BLaER1 treated with 17β-estradiol and CSF1 and Interleukin-3, amounts not matched to agents 10 nM and 100 nM (cell line): Measurements from ENCODE around the gene CDKAL1.

Experiments
- H3K27ac ChIP-seq, 11 experiments: shearing (Covaris generic); formaldehyde crosslinking; 2 replicates each; pipeline ENCODE4 v1.8.1; 2022
- H3K27me3 ChIP-seq, 11 experiments: shearing (Covaris generic); formaldehyde crosslinking; 2 replicates each; pipeline ENCODE4 v1.8.1; 2022
- H3K36me3 ChIP-seq, 11 experiments: shearing (Covaris generic); formaldehyde crosslinking; 2 replicates each; pipeline ENCODE4 v1.8.1; 2022
- H3K4me1 ChIP-seq, 10 experiments: shearing (Covaris generic); formaldehyde crosslinking; 2 replicates each; pipeline ENCODE4 v1.8.1; 2022
- H3K4me2 ChIP-seq, 11 experiments: shearing (Covaris generic); formaldehyde crosslinking; 2 replicates each; pipeline ENCODE4 v1.8.1; 2022
- H3K4me3 ChIP-seq, 10 experiments: shearing (Covaris generic); formaldehyde crosslinking; 2 replicates each; pipeline ENCODE4 v1.8.1; 2022
- H3K9ac ChIP-seq, 11 experiments: shearing (Covaris generic); formaldehyde crosslinking; 2 replicates each; pipeline ENCODE4 v1.8.1; 2022
- H3K9me3 ChIP-seq, 11 experiments: shearing (Covaris generic); formaldehyde crosslinking; replicated peaks in 1 of 11; 2 replicates each; pipeline ENCODE4 v1.8.1; 2022
- H4K20me1 ChIP-seq, 11 experiments: shearing (Covaris generic); formaldehyde crosslinking; 2 replicates each; pipeline ENCODE4 v1.8.1; 2022
- Cebpa-rat ChIP-seq, 11 experiments: shearing (Covaris generic); IDR thresholded peaks; 2 replicates each; pipeline ENCODE4 v1.8.1; 2022

CDKAL1 gene

GRCh38 chr6:21222656-21223055, 688.4 kb downstream of the CDKAL1 start:
- Histone ChIP-seq H3K27ac (no peak overlapping the region), H4K20me1 (no peaks in the 10 kb centered on the region), H3K9me3 (peaks cover 0 to 14% (median 7%) of the 10 kb centered on the region in 11 experiments; a peak in 10 of 22 replicates), H3K27me3 (no peaks in the 10 kb centered on the region), H3K4me2 (no peak overlapping the region), H3K4me1 (no peaks in the 10 kb centered on the region), H3K9ac (no peak overlapping the region), H3K36me3 (peaks cover 0 to 22% (median 7%) of the 10 kb centered on the region in 11 experiments; a peak in 5 of 22 replicates), H3K4me3 (no peak overlapping the region)
- no peak for TF ChIP-seq Cebpa-rat (IDR thresholded peaks at IDR 0.05)

DNA sequence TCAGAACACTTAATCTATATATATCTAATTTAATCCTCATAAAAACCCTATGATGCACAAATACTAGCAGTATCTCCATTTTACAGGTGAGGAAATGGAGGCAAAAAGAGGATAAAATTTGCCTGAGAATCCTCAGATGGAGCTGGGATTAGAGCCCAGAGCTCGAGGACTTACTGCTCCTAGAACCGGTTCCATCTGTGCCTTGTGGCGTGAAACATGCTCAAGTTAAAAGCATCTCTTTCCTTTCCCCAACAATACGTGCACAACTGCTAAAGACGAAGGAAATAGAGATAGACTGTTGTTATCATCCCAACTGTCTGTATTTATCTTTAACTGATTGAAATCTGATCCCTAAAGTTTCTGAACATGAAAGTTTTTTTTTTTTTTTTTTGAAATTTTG, 691.7 kb downstream of the CDKAL1 start:
- Histone ChIP-seq H3K36me3 (peaks cover 3 to 34% (median 15%) of the 10 kb centered on the region in 11 experiments; a peak in 16 of 22 replicates), H3K9me3 (peaks cover 0 to 11% (median 4%) of the 10 kb centered on the region in 11 experiments; a peak in 7 of 22 replicates), H3K9ac (no peak overlapping the region), H4K20me1 (no peaks in the 10 kb centered on the region), H3K27me3 (no peaks in the 10 kb centered on the region), H3K4me1 (peaks cover 5 to 11% (median 9%) of the 10 kb centered on the region in 10 experiments; a peak in 18 of 20 replicates), H3K4me2 (no peak overlapping the region), H3K27ac (no peak overlapping the region), H3K4me3 (no peak overlapping the region)
- no peak for TF ChIP-seq Cebpa-rat (IDR thresholded peaks at IDR 0.05)

DNA sequence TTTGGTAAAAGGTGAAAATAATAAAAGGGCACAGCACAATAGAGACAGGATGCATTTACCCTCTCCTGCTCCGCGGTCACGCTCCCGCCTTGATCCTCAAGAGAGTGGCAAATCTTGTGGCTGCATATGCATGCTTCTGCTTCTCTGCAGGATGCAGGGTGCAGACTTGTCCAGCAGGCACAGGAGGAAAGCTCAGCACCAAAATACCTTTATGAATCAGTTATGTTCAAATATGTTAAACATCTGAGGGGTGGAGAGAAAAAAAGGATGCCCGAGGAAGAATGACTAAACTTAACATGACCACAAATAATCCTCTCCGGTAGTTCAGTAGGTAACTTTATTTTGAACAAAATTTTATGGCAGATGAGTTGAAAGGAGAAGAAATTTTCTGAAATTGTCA, 693.2 kb downstream of the CDKAL1 start:
- Histone ChIP-seq H3K9me3 (peaks cover 0 to 11% (median 4%) of the 10 kb centered on the region in 11 experiments; a peak in 7 of 22 replicates), H3K4me1 (peaks cover 5 to 11% (median 9%) of the 10 kb centered on the region in 10 experiments; a peak in 18 of 20 replicates), H3K36me3 (peaks cover 11 to 50% (median 30%) of the 10 kb centered on the region in 11 experiments; a peak in 21 of 22 replicates), H3K27ac (no peak overlapping the region), H3K27me3 (no peaks in the 10 kb centered on the region), H4K20me1 (no peaks in the 10 kb centered on the region), H3K4me2 (no peak overlapping the region), H3K4me3 (no peak overlapping the region), H3K9ac (no peak overlapping the region)
- TF ChIP-seq Cebpa-rat (IDR thresholded peaks at IDR 0.05), result no peak

GRCh38 chr6:21228411-21228810, 694.2 kb downstream of the CDKAL1 start:
- H3K4me2 ChIP-seq, result peak overlapping the region in 9 of 11 experiments; percentile 13 to 55 (median 36); a peak in 12 of 22 replicates
- H3K9me3 ChIP-seq, result peaks cover 0 to 20% (median 11%) of the 10 kb centered on the region in 11 experiments; a peak in 15 of 22 replicates
- peaks cover 5 to 11% (median 9%) of the 10 kb centered on the region in 10 experiments; a peak in 18 of 20 replicates for H3K4me1 ChIP-seq
- no peak overlapping the region for H3K4me3 ChIP-seq
- peaks cover 19 to 52% (median 35%) of the 10 kb centered on the region in 11 experiments; a peak in 20 of 22 replicates for H3K36me3 ChIP-seq
- no peak for TF ChIP-seq Cebpa-rat (IDR thresholded peaks at IDR 0.05)
- H3K27me3 ChIP-seq, result no peaks in the 10 kb centered on the region
- H4K20me1 ChIP-seq, result no peaks in the 10 kb centered on the region
- H3K27ac ChIP-seq, result no peak overlapping the region
- H3K9ac ChIP-seq, result no peak overlapping the region

GRCh38 chr6:21228876-21229460, 694.7 kb downstream of the CDKAL1 start:
- peaks cover 0 to 19% (median 10%) of the 10 kb centered on the region in 11 experiments; a peak in 18 of 22 replicates for H3K9me3 ChIP-seq
- peaks cover 20 to 53% (median 33%) of the 10 kb centered on the region in 11 experiments; a peak in 20 of 22 replicates for H3K36me3 ChIP-seq
- peaks cover 5 to 11% (median 9%) of the 10 kb centered on the region in 10 experiments; a peak in 18 of 20 replicates for H3K4me1 ChIP-seq
- no peak overlapping the region for H3K4me3 ChIP-seq
- H3K27ac ChIP-seq, result no peak overlapping the region
- no peaks in the 10 kb centered on the region for H3K27me3 ChIP-seq
- no peaks in the 10 kb centered on the region for H4K20me1 ChIP-seq
- no peak overlapping the region for H3K9ac ChIP-seq
- no peak for TF ChIP-seq Cebpa-rat (IDR thresholded peaks at IDR 0.05)
- peak overlapping the region in 9 of 11 experiments; percentile 13 to 55 (median 36); a peak in 12 of 22 replicates for H3K4me2 ChIP-seq

- no peaks in the 10 kb centered on the region for H3K27me3 ChIP-seq
- no peak overlapping the region for H3K4me2 ChIP-seq
- H3K36me3 ChIP-seq, result peaks cover 22 to 63% (median 33%) of the 10 kb centered on the region in 11 experiments; a peak in 20 of 22 replicates
- no peak overlapping the region for H3K4me3 ChIP-seq
- H3K9me3 ChIP-seq, result peaks cover 0 to 25% (median 13%) of the 10 kb centered on the region in 11 experiments; a peak in 19 of 22 replicates
- peaks cover 5 to 11% (median 9%) of the 10 kb centered on the region in 10 experiments; a peak in 18 of 20 replicates for H3K4me1 ChIP-seq
- TF ChIP-seq Cebpa-rat (IDR thresholded peaks at IDR 0.05), result no peak
- H4K20me1 ChIP-seq, result no peaks in the 10 kb centered on the region
- H3K9ac ChIP-seq, result no peak overlapping the region
- H3K27ac ChIP-seq, result no peak overlapping the region
Measured at GRCh38 chr6:21230536-21230935, 696.3 kb downstream of the CDKAL1 start.

- Histone ChIP-seq H3K4me1 (no peaks in the 10 kb centered on the region), H3K9ac (no peak overlapping the region), H3K4me2 (no peak overlapping the region), H4K20me1 (no peaks in the 10 kb centered on the region), H3K4me3 (no peak overlapping the region), H3K9me3 (peaks cover 25 to 47% (median 35%) of the 10 kb centered on the region in 11 experiments), H3K27me3 (no peaks in the 10 kb centered on the region), H3K36me3 (peaks cover 20 to 49% (median 33%) of the 10 kb centered on the region in 11 experiments; a peak in 20 of 22 replicates), H3K27ac (no peak overlapping the region)
- TF ChIP-seq Cebpa-rat (IDR thresholded peaks at IDR 0.05), result no peak
Measured at GRCh38 chr6:21235162-21235561, 700.9 kb downstream of the CDKAL1 start.

- H3K27ac ChIP-seq, result no peak overlapping the region
- no peaks in the 10 kb centered on the region for H3K27me3 ChIP-seq
- no peak for TF ChIP-seq Cebpa-rat (IDR thresholded peaks at IDR 0.05)
- peaks cover 3 to 18% (median 5%) of the 10 kb centered on the region in 11 experiments; a peak in 15 of 22 replicates for H3K36me3 ChIP-seq
- H3K4me3 ChIP-seq, result no peak overlapping the region
- H3K9me3 ChIP-seq, result peaks cover 24 to 43% (median 31%) of the 10 kb centered on the region in 11 experiments
- H3K4me1 ChIP-seq, result peaks cover 0 to 9% (median 0%) of the 10 kb centered on the region in 10 experiments; a peak in 4 of 20 replicates
- no peak overlapping the region for H3K9ac ChIP-seq
- no peaks in the 10 kb centered on the region for H4K20me1 ChIP-seq
- H3K4me2 ChIP-seq, result no peak overlapping the region
Measured at GRCh38 chr6:21238208-21238607, 704.0 kb downstream of the CDKAL1 start.

DNA sequence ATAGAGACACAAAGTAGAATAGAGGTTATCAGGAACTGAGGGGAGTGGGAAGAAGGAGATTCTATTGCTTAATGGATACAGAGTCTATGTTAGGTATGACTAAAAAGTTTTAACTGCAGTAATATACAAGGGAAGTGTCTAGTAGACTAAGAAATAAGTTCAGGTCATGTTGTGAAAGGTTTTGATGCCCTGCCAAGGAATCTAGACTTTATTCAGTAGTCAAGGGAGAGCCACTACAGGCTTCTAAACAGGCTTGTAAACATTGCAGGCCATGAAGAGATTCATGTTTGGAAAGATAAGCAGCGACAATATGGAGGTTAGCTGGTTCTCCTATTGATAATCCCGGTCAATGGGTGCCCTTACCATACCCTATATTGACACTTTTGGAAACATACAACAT, 706.5 kb downstream of the CDKAL1 start:
- Histone ChIP-seq H3K27me3 (no peaks in the 10 kb centered on the region), H4K20me1 (no peaks in the 10 kb centered on the region), H3K4me3 (no peak overlapping the region), H3K36me3 (no peaks in the 10 kb centered on the region), H3K27ac (no peak overlapping the region), H3K9me3 (peaks cover 17 to 31% (median 22%) of the 10 kb centered on the region in 11 experiments; a peak in 21 of 22 replicates), H3K4me2 (no peak overlapping the region), H3K4me1 (peaks cover 0 to 9% (median 0%) of the 10 kb centered on the region in 10 experiments; a peak in 4 of 20 replicates), H3K9ac (no peak overlapping the region)
- no peak for TF ChIP-seq Cebpa-rat (IDR thresholded peaks at IDR 0.05)
